ENCODE results near the gene DPF1.

Gene DPF1

DNA sequence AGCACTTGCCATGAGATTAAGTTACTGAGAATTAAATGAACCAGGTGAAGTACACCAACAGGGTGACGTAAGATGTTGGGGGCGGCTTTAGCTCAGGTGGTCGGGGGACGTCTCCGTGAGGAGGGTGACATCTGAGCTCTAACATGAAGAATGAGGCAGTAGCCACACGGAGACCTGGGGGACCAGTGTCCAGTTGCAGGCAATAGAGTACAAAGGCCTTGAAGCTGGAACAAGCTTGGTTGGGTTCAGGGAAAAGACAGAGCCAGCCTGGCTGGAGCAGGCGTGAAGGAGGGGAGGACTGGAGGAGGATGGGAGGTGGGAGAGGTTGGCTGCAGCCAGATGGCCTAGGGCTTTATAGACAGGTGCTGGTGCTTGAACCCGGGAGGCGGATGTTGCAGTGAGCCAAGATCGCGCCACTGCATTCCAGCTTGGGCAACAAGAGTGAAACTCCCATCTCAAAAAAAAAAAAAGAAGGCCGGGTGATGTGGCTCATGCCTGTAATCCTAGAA is 42.0 kb upstream of the DPF1 start (continued):
- 0 out of 2 replicates have a peak, but pooled peaks have one; percentile 17 for TF ChIP-seq PRDM10 (tag by site-specific recombination; IDR thresholded peaks at IDR 0.05)
- peak; percentile 68; the same call in 1 of the 2 replicates for TF ChIP-seq KLF17 (tag by site-specific recombination; IDR thresholded peaks at IDR 0.05)
- TF ChIP-seq OSR2 (tag by site-specific recombination; IDR thresholded peaks at IDR 0.05): no peak
- TF ChIP-seq ZNF10 (tag by site-specific recombination; IDR thresholded peaks at IDR 0.05): no peak
- TF ChIP-seq ZNF292 (tag by site-specific recombination; IDR thresholded peaks at IDR 0.05; ENCODE audit: borderline replicate concordance, low read depth): no peak
- TF ChIP-seq ZSCAN23 (tag by site-specific recombination; IDR thresholded peaks at IDR 0.05): no peak
- TF ChIP-seq ZNF596 (tag by site-specific recombination; IDR thresholded peaks at IDR 0.05): no peak
- TF ChIP-seq ZNF175 (tag by site-specific recombination; IDR thresholded peaks at IDR 0.05): no peak
- no peak for TF ChIP-seq ZNF510 (tag by site-specific recombination; IDR thresholded peaks at IDR 0.05; ENCODE audit: insufficient replicate concordance)
- no peak for TF ChIP-seq ZNF670 (tag by site-specific recombination; IDR thresholded peaks at IDR 0.05; ENCODE audit: low read depth)
- TF ChIP-seq ZNF248 (tag by site-specific recombination; IDR thresholded peaks at IDR 0.05): no peak
- TF ChIP-seq ZNF530 (tag by site-specific recombination; IDR thresholded peaks at IDR 0.05; ENCODE audit: low read depth): no peak
- TF ChIP-seq ZNF626 (tag by site-specific recombination; IDR thresholded peaks at IDR 0.05): no peak
- TF ChIP-seq, protein P1, sequence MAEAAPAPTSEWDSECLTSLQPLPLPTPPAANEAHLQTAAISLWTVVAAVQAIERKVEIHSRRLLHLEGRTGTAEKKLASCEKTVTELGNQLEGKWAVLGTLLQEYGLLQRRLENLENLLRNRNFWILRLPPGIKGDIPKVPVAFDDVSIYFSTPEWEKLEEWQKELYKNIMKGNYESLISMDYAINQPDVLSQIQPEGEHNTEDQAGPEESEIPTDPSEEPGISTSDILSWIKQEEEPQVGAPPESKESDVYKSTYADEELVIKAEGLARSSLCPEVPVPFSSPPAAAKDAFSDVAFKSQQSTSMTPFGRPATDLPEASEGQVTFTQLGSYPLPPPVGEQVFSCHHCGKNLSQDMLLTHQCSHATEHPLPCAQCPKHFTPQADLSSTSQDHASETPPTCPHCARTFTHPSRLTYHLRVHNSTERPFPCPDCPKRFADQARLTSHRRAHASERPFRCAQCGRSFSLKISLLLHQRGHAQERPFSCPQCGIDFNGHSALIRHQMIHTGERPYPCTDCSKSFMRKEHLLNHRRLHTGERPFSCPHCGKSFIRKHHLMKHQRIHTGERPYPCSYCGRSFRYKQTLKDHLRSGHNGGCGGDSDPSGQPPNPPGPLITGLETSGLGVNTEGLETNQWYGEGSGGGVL (tag by site-specific recombination; IDR thresholded peaks at IDR 0.05): peak; percentile 40; the same call in 1 of the 2 replicates
- TF ChIP-seq KLF9 (tag by site-specific recombination; IDR thresholded peaks at IDR 0.05; ENCODE audit: low read depth): 0 out of 2 replicates have a peak, but pooled peaks have one; percentile 6
- TF ChIP-seq INSM2 (tag by site-specific recombination; IDR thresholded peaks at IDR 0.05): no peak
- TF ChIP-seq PBX3 (CRISPR knock-in tag; IDR thresholded peaks at IDR 0.05): no peak
- no peak for TF ChIP-seq ZNF555 (tag by site-specific recombination; conservative IDR thresholded peaks at IDR 0.05)
- no peak for TF ChIP-seq ZNF23 (tag by site-specific recombination; IDR thresholded peaks at IDR 0.05; ENCODE audit: borderline replicate concordance)
- no peak for TF ChIP-seq ZNF624 (tag by site-specific recombination; IDR thresholded peaks at IDR 0.05)
- no peak for TF ChIP-seq ZNF350 (tag by site-specific recombination; IDR thresholded peaks at IDR 0.05)
- TF ChIP-seq SP7 (tag by site-specific recombination; IDR thresholded peaks at IDR 0.05): peak; percentile 76
- TF ChIP-seq SP2 (tag by site-specific recombination; IDR thresholded peaks at IDR 0.05): 0 out of 2 replicates have a peak, but pooled peaks have one; percentile 14
- TF ChIP-seq ATF2 (tag by site-specific recombination; IDR thresholded peaks at IDR 0.05; ENCODE audit: low read depth): no peak
- TF ChIP-seq GLI4 (tag by site-specific recombination; IDR thresholded peaks at IDR 0.05): no peak
- no peak for TF ChIP-seq ZNF114 (tag by site-specific recombination; IDR thresholded peaks at IDR 0.05)
- TF ChIP-seq ZNF639 (tag by site-specific recombination; IDR thresholded peaks at IDR 0.05): no peak

Measured in HEK293 (cell line).